HG02840 (cell line): ENCODE data around the gene ZMYND12.

ENCODE experiments used
- ATAC-seq: cut with Tn5 transposase; IDR thresholded peaks from one replicate; pipeline ENCODE4 v1.9.1; 2021; ENCODE audit warnings: mild to moderate bottlenecking, moderate library complexity, moderate number of reproducible peaks; ENCODE audit not compliant: unreplicated experiment, low FRiP score

Gene ZMYND12

DNA sequence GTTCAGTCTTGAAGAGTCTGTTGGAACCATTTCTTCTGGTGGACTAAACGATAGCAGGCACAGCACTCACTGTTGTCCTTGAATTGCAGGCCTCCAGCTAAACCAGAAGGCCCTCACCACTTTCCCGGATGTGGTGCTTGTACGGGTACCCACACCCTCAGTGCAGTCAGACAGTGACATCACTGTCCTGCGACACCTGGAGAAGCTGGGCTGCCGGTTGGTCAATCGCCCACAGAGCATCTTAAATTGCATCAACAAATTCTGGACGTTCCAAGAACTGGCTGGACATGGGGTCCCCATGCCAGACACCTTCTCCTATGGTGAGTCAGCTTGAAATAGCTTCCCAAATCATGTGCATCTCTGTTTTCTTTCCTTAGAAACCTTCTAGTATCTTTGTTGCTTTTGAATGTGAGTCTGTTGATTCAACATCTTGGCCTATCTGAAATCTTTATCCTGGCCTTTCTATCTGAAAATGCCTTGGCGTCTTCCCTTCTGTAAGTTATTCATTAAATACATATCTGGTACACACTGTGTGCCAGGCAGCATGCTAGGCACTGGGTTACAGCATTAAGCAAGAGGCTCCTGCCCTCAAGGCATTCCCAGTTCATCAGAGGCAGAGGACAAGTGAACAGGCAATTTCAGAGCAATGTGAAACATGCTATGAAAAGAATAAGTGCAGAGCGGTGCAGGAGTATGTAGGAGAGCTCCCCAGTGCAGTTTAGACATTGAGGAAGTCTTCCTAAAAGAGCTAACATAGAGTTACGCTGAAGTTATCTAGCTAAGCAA, 56.3 kb downstream of the ZMYND12 start:
- no peak for ATAC-seq

DNA sequence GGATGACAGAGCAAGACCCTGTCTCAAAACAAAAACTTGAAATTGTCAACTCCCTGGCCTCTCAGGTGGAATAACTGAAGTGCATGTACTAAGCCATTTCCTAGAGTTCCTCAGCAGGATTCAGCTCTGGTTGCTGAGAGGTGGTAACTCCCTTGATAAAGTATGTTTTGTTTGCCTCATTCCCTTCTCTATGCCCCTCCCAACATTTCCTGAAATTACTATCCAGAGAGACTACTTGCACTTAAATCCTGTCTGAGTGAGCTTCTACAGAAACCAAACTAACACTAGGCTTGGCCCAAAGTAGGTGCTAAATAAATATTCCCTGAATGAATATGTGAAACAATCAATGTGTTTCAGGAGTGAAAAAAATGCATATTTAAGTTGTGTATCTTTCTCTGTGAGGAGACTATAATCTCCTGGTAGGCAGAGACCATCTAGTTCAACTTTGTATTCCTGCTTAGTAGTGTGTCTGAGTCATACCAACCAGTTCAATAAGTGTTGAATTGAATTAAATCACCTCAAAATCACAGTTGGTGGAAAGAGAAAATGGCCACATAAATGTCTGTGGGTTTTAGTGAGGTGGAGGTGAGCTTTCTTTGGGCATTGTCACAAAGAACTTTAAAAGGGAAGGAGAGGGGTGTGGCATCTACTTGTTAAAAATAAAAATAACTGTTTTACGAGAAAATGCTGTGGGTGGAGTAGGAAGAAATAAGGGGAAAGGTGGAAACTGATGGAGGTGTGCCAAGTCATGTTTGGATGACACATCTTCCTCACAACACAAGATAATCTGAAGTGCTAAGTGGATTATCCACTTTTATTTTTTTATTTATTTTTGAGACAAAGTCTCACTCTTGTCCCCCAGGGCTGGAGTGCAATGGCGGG, 62.6 kb downstream of the ZMYND12 start:
- no peak for ATAC-seq

DNA sequence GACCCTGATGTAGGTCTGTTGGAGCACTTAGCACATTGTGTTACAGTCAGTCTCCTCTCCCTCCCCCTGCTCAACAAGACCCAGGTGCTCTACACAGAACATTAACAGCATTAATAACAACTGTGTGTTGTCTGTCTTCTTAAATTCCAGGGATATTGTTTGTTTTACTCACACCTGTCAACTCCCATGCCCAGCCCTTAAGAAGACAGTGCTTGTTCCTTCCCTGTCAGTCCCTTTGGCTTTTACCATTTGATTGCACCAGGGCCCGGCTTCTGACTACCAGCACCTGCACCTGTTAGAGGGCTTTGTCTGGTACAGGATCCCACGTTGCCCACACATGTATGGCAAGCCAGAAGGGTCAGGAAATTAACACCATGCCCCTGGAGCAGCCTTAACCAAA, 63.6 kb downstream of the ZMYND12 start:
- no peak for ATAC-seq

DNA sequence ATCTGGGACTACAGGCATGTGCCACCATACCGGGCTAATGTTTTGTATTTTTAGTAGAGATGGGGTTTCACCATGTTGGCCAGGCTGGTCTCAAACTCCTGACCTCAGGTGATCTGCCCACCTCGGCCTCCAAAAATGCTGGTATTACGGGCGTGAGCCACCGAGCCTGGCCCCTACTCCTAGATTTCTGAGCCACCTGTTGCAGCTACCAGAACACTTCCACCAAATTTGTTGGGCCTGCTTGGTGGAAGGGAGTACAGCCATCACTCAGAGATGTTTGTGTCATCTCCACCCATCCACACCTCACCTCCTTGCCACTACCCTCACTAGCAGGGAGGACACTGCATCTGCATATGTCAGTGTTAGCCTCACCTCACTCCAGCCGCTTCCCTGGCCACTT, 69.8 kb downstream of the ZMYND12 start:
- no peak for ATAC-seq

DNA sequence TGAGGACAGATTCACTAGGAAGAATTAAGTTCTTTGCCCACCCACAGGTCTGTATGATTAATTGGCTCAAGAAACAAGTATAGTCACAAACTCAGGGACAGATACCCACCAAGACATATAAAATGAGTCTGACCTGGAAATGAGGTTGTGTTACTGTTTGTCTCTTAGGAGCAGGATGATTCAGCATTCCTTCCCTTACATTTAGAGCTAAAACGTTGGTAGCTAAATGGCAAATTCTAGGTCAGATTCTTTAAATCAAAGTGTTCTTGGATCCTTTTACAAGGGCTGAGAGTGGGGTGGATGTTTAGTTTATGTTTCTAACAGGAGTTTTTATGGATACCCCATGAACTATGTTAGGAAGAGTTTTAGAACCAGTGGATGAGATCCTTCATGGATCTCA, 70.5 kb downstream of the ZMYND12 start:
- no peak for ATAC-seq

DNA sequence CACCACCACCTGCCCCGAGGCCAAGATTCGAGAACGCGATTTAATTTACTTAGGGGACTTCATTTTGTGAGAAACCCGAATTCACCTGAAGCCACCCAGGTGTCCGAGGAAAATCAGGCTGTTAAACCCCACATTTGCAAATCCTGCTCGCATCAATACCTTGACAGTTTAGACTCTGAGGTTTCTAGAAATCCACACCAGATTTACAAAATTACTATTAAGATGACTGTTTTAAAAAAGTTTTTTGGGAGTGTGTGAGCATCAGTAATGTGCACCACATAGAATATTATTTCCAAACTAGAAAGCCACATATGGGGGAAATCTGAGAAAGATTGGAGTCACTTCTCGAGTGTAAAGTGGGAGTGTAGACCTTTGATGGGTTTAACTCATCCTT, 74.5 kb downstream of the ZMYND12 start:
- ATAC-seq, result no peak

DNA sequence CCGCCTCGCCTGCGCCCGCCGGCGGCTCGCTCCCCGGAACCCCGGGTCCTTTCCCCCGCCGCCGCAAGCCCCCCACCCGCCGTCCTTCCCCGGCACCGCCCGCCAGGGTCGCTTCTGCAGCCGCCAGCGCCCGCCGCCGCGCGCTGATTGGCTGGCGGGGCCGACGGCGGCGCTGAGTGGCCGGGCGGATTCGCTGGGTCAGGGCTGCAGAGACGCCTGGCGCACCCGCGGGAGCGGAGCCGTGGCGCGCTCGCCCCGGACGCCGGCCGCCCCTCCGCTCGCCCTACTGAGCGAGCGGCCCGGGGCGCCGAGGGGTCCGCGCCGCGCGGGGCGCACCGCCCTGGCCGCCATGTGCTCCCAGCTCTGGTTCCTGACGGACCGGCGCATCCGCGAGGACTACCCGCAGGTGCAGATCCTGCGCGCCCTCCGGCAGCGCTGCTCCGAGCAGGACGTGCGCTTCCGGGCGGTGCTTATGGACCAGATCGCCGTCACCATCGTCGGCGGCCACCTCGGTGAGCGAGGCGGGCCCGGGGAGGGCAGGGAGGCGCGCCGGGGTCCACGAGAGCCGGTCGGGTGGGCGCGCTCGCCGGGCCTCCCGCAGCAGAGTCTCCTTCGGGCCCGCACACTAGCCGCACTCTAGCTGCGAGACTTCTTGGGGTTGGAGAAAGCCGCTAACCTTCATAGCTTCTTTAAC, 75.1 kb downstream of the ZMYND12 start, which contains the start of gene RIMKLA:
RIMKLA (plus strand) TSS at position 207 of the 694 bp plus-strand sequence; CDS start at position 350, 143 bp downstream.
- ATAC-seq, result peak; percentile 73
